NCI-H2029 (cell line): ENCODE data around the gene FOXA3.
A peak's percentile ranks its signal among the peaks of the same experiment; 100 is the strongest.
"Not testable (repeated sequence)": the region's sequence is repeated elsewhere in the genome, so short reads cannot be mapped to it uniquely, and the experiment has no call there.

Experiments used
- DNase-seq: peaks from one replicate; lab custom pipeline; 2025; lab: John Stamatoyannopoulos, UW

FOXA3 gene

DNA sequence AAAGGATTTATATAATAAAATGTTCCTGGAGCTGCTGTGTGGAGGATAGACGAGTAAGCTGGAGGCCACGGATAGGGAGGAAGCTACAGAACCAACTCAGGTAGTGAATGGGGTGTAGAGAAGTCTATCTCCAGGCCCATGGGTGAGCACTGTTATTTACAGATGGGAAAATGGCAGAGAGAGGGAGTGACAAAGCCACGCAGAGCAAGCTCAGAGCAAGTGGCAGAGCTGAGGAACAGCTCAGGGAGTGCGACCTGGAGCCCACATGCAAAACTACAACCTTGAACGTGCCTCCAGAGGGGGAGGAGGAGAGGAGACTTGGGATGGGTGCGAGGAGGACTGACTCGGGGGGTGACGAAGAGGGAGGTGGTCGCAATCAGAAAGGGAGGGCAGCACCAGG lies 35.6 kb upstream of the FOXA3 start:
- no peak for DNase-seq

DNA sequence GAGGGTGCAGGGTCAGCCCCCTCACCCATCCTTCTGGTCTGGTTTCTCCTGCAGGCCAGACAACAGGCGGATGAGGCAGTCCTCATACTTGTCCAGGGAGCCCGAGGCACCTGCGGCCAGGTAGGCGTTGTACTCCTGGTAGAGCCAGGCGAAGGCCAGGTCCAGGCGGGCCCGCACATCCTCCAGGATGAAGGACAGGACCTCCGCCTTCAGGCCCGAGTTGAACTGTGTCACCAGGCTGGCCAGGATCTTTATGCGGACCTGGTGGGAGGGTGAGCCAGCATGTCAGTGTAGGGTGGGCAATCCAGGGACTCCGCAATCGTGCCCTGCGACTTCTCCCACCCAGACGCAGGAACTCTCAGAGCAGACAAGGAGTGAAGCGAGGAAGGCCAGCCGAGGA lies 35.2 kb upstream of the FOXA3 start:
- DNase-seq, result no peak

DNA sequence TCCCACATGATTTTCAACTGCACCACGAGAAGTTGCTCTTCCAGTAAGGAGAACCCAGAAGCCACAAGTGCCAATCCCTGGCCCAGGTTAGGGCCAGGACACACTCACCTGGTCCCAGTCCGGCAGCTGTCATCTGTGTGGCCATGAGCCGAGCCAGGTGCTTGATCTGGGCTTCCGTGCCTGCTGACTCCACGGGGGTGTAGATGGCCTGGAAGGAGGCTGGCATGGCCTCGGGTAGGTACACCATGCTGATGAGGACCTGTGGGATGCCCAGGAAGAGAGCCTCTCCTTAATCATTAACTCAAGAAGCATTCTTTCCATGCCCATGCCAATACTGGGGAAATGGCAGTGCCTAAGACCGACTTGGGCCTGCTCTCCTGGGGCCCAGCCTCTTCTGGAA lies 29.2 kb upstream of the FOXA3 start:
- no peak for DNase-seq

DNA sequence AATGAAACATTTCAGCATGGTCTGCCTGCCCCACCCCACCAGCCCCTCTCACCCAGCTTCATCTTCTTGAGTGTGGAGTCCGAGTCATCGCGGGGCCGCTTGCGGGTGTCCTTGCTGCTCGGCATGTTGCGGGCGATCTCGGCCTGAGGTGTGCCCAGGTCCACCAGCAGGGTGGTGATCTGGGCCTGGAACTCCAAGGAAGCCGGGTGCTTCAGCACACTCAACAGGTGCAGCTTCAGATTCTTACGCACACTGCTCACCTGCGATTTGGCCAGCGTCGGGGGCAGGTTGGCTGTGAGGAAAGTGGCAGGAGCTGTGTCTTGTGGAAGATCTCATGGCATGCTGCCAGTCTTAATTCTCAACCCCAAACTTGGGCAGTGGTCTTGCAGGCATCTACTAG lies 21.9 kb upstream of the FOXA3 start:
- DNase-seq, result no peak

DNA sequence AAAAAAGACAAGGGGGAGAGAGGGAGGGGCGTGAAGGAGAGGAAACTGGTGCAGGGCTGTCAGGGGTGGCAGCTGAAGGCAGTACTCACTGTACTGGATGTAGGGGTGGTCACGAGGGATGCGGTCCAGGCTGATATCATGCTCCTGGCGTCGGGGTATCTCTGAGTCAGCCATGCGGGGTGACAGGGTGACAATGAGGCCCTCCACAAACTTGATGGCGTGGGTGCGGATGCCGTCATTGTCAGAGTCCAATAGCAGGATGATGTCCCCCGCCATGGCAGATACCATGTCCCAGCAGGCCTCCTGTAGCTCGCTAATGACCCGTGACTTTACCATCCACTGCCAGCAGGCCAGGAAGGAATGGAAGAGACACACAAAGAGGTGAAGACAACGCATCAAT lies 16.5 kb upstream of the FOXA3 start:
- no peak for DNase-seq

DNA sequence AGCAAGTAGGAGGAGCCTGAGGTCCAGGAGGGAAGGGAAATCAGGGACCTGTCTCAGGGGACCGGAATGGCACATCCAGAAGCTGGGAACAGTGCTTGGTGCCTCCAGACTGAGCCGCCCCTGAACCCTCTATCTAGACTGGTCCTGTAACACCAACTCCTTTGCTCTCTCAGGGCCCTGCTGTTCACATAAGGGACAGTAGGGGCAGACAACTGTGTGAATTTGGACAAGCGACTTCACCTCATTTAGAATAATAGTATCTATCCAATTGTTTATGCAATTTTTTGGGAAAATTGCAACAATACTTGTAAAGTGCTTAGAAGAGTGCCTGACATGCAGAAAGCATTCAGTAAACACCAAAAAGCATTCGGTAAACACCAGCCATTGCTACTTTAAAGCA lies 15.2 kb upstream of the FOXA3 start:
- DNase-seq, result no peak

DNA sequence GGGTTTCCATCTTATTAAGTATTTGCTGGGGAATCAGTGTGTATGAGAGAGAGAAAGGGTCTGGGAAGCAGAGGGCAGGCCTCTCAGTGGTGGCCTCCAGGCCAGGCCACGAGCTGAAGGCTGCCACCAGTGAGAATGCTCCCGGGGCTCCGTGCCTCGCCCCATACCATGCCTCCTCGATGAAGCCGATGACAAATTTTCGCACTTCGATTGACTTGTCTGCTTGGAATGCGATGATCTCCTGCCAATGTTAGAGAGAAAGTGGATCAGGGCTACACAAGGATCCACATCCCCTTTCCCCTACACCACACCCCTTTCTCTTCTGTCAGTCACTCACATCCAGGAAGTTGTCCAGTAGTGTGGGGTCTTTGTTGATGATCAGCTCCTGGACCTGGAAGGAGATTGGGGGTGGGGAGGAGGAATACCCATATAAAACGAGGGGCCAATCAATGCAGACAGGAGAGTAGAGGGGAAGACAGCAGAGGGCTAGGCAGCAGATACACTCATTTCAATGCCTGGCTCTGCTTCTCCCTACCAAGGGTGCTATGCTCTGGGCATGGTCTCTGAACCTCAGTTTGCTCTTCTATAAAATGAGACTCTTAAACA lies 11.9 kb upstream of the FOXA3 start:
- DNase-seq, result no peak

DNA sequence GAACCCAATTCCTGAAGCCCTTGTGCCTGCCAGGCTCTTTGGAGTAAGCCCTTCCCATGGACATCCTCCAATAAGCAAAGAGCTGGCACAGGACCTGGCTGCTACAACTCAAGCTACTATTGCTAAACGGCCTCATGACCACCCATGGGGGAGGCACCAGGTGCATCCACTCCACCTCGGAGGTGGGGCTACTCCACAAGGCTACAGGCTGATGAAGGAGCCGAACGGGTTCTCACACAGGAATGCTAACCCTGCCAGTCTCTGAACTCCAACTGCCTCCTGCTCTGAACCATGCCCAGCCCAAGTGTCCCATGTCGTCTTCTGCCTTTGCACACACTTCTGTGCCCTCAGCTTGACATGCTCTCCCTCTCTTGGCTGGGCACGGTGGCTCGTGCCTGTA lies 11.1 kb upstream of the FOXA3 start:
- peak; percentile 42 for DNase-seq

DNA sequence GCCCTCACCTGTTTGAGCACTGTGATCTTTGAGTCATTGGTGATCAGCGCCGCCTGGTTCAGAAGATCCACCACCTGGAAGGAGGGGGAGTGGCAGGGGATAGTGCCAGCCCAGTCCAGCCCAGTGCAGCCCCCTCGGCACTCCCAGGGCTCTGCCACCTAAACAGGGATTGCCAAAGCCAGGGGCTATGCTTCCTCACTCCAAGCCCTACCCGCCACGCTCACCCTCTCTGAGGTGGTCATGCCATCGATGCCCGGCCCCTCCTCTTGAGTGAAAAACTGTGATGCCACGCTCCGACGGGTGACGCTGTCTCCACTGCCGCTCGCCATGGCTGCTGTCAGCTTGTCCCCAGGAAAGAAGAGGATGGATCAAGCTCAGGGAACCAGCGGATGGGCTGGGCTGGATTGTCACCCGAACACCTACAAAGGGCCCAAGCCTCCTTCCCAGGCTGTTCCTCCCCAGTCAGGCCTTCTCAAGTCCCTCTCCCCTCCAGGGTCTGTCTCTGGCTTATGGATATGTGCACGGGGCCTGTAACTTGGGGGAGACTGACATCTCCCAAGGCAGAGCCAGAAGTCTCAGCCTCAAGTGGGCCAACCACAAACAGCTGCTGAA lies 9.9 kb upstream of the FOXA3 start:
- no peak for DNase-seq

DNA sequence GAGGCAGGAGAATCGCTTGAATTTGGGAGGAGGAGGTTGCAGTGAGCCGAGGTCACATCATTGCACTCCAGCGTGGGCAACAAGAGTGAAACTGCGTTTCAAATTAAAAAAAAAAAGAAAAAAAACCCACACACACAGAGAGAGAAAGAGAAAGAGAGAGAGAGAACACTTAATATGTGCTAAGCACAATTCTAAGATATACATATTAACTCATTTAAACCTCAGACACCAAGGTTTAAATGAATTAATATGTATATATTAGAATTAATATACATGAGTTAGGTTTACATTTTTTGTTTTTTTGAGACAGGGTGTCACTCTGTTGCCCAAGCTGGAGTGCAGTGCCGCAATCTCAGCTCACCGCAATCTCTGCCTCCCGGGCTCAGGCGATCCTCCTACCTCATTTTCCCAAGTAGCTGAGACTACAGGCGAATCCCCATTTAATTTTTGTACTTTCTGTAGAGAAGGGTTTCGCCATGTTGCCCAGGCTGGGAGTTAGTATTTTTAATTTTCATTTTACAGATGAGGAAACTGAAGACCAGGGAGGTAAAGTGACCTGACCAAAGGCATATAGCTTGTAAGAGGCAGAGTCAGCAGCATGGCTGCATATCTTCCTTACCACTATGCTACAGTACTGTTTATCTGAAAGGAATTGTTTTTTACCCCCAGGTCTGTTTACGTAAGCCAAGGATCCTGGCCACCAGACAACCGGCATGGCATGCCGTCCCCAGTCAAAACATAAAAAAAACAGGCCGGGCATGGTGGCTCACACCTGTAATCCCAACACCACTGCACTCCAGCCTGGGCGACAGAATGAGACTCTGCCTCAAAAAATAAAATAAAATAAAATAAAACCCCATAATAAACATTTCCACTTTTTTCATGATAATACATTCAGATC lies 3.5 kb upstream of the FOXA3 start:
- no peak for DNase-seq

DNA sequence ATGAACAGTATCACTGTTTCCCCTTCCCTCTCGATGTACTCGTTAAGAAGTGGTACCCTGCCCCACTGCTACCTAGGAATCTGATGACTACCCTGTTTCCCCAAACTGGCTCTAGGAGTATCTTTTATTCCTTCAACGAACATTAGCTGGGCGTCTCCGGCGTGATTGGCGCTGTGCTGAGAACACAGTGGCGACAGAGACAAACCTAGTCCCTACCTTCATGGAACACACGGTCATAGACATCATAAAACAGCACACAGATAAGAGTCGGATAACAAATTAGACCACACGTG lies 1.9 kb upstream of the FOXA3 start:
- no peak for DNase-seq

DNA sequence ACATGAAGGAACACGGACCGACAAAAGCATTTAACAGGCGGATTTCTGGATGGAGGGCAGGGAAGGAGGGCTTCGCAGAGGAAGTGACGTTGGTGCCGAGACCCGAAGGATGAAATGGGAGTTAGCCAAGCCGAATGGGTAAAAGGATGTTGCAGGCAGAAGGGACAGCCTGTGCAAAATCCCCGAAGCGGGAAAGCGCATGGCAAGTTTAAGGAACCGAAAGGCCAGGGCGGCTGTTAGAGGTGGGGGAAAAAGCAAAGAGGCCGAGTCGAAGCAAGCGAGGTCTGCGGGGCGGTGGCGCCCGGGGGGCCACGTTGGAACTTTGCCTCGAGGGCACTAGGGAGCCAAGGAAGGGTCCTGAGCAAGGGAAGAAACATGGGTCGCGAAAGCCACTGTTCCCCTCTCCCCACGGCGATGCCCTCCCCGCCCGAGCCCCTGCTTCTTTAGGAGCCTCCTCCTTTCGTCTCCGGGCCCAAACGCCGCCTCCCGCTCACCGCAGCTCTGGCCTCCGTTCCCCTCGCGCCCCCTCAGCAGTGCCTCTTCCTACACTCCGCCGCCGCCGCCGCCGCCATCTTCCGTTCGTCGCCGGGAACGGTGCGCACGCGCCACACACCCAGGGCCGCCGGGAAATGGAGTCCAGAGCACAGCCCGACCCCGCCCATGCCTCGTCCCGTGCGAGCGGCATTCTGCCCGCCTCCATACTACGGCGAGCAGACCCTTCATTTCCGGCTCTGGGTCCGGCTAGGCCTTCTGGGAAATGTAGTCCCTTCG lies 1.4 kb upstream of the FOXA3 start, which contains the start of gene SYMPK:
Gene SYMPK, minus strand, starts transcription at position 584 of the 771 bp plus-strand sequence. CDS start 8,652 bp downstream, outside the sequence.
- DNase-seq, result peak; percentile 98

DNA sequence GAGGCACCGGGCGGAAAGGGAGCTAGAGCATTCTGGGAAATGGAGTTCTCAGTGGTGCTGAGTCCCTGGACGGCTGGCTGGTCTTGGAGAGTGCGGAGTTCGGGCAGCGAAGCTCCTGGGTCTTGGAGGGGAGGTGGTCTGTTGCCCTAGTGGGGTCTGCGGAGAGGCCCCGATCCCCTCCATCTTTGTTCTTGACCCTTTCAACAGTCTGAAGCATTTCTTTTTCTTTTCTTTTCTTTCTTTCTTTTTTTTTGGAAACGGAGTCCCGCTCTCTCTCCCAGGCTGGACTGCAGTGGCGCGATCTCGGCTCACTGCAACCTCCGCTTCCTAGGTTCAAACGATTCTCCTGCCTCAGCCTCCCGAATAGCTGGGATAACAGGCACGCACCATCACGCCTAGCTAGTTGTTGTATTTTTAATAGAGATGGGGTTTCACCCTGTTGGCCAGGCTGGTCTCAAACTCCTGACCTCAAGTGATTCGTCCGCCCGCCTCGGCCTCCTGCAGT lies 739 bp upstream of the FOXA3 start:
- no peak for DNase-seq

DNA sequence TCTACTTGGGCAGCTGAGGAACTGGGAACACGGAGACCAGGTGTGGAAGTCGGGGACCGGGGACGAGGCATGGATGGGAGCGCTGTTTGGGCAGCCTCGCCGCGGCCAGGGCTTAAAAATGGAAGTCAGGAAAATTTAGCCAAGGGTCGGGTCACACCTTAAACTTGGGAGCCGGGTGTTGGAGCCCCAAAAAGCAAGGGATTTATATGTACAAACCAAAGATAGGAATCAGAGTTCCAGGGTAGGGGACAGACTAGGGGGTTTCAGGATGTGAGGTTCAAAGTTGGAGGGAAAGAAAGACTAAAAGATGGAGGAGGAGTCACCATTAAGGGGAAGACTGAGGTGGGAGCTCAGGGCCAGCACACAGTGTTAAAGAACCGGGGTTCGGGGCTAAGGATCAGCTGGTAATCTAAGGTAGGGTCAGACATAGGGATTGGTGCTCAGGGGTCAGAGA lies 530 bp downstream of the FOXA3 start:
- no peak for DNase-seq

DNA sequence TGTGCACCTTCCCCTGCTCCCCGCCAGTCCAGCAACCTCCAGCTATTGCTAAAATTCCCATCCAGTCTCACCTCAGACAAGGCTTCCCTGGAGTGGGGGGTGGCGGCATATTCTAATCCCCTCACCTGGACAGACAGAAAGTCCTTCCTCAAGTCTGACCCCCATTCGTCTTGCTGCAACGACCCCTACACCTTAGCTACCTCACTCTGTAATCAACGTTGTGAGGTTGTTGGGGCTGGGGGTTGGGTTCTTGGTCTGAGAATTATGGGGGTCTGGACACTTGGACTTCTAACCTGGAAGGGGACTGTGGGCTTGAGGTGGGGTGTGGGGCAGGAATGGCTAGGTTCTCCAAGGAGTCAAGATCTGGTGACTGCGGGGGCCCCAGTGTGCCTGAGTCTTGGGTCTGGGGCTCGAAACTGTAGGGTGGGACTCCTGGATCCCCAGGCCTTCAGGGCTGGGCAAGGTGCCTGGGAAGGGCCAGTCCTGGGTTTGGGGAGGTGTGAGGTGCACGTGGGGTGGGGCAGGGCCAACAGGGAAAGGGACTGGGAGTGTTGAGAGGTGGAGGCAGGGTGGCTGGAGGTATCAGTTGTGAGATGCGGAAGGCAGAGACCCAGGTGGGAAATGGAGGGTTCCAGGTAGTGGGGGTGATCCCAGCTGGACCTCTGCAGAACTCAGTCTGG lies 1.3 kb downstream of the FOXA3 start:
- DNase-seq, result no peak

DNA sequence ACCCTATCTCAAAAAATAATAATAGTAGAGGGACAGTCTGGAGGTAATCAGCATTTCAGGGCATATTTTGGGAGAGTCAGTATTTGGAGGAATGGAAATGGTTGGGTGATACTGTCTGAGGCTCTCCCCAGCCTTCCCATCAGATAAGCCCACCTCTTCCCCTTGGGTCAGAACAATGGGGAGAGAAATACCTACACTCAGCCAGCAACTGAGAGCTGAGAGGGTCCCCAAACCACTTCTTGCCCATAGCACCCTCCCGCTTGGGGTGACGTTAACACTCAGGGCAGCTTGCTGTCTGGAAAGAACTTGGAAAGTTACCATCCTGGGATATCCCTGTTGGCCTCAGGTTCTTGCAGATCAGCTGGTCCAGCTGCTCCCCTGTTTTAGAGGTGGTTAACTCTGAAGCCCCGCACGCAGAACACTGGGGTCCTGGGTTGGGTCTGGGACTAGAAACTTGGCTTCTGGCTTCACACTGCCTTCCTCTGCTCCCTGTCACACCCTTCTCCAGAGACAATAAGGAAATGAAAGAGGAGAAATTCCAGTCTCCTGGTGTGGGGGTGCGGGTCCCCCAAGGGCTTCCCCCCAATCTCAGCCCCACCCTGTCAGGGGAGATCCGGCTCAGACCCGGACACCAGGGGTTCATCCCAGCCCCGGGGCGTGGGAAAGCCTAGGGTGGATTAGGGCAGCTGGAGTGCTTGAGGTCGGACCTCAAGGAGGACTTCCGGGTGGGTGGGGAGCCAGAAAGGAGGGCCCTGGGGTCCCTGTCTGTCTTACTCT lies 2.5 kb downstream of the FOXA3 start:
- no peak for DNase-seq

DNA sequence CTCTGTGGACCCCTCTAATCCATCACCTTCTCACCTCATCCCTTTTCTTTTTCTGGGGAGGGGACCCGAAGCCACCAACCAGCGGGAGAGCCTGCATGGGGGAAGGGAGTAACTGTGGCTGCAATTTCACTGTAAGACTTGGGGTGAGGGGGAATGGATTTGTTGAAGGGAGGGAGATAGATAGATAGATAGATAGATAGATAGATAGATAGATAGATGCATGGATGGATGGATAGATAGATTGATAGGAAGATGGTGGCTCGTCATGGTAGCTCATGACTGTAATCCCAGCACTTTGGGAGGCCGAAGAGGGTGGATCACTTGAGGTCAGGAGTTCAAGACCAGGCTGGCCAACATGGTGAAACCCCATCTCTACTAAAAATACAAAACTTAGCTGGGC lies 3.1 kb downstream of the FOXA3 start:
- DNase-seq, result not testable (repeated sequence)

DNA sequence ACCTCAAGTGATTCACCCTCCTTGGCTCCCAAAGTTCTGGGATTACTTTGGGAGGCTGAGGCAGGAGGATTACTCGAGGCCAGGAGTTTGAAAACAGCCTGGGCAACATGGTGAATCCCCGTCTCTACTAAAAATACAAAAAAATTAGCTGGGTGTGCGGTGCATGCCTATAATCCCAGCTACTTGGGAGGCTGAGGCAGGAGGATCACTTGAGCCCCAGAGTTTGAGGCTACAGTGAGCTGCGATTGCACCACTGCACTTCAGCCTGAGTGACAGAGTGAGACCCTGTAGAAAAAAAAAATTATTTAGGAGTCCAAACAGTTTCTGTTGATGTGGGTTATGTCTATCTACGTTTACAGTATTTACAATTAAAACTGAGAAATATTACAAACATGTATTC lies 6.7 kb downstream of the FOXA3 start:
- no peak for DNase-seq

DNA sequence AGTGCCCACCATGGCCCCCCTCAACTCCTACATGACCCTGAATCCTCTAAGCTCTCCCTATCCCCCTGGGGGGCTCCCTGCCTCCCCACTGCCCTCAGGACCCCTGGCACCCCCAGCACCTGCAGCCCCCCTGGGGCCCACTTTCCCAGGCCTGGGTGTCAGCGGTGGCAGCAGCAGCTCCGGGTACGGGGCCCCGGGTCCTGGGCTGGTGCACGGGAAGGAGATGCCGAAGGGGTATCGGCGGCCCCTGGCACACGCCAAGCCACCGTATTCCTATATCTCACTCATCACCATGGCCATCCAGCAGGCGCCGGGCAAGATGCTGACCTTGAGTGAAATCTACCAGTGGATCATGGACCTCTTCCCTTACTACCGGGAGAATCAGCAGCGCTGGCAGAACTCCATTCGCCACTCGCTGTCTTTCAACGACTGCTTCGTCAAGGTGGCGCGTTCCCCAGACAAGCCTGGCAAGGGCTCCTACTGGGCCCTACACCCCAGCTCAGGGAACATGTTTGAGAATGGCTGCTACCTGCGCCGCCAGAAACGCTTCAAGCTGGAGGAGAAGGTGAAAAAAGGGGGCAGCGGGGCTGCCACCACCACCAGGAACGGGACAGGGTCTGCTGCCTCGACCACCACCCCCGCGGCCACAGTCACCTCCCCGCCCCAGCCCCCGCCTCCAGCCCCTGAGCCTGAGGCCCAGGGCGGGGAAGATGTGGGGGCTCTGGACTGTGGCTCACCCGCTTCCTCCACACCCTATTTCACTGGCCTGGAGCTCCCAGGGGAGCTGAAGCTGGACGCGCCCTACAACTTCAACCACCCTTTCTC lies 8.2 kb downstream of the FOXA3 start:
- DNase-seq, result no peak

DNA sequence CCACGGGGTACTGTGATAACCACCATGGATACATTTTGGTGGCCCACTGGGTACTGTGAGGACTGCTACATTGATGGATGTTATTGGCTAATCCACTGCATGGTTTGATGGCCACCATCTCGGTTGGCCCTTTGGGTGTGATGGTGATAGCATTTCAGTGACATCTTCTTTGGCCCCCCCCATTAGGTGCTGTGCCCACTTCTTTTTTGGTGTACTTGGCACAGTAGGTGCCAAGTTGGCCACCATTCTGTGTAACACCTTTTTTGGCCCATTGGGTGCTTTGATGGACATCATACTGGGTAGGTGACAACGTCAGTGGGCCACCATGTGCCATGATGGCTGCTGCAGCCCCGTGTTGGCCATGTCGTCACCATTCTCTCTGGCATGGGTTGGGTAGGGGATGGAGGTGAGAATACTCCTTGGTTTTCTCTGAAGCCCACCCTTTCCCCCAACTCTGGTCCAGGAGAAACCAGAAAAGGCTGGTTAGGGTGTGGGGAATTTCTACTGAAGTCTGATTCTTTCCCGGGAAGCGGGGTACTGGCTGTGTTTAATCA lies 9.2 kb downstream of the FOXA3 start:
- DNase-seq, result no peak
